ENCODE results near the gene PDIA5.

PDIA5 gene

GRCh38 chr3:123025642-123026521 lies 40.9 kb upstream of the PDIA5 start:
- TF ChIP-seq FOXP2 (optimal IDR thresholded peaks at IDR 0.05; ENCODE audit: borderline replicate concordance, extremely low read depth, extremely low read length, insufficient read depth) (no peak), REST (IDR thresholded peaks at IDR 0.05; ENCODE audit: insufficient read depth in 1 of 2, low read depth in 2 of 2, low read length in 2 of 2) (no peak), SIN3A (IDR thresholded peaks at IDR 0.05; ENCODE audit: borderline replicate concordance, insufficient read depth, low read length) (no peak), POLR2AphosphoS5 (IDR thresholded peaks at IDR 0.05; ENCODE audit: low read depth, low read length) (no peak), TAF1 (IDR thresholded peaks at IDR 0.05; ENCODE audit: borderline replicate concordance, insufficient read depth, low read length) (no peak)

DNA sequence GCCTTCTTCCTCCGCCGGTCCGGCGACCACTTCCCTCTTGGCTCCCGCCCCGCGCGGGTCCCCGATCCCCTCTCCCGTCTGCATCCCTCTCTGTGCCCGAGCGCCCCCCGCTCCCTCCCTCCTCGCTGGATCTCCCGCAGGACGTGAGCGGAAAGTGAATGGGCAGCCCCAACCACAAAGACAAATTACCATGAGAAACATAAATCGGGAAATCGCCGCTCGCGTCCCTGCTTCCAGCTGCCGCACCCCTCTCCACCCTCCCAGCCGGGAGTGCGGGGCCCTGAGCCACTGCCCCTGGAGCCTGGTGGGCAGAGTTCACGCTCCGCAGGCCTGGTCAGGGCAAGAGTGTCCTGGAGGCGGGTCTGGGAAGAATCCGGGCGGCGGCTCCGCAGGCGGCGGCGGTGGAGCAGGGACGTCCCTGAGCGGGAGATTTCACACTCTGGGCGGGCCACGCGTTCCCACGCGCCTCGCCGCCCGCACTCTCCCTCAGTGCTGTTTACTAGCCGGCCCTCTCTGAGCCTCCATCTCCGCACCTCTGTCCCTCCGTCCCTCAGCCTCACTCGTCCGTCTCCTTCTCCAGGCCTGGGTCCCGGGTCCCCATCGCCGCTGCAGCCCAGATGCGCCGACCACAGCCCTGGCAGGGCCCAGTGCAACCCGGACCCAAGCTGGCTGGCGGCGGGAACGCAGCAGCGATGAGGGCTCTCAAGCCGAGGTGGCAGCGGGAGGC lies 40.1 kb upstream of the PDIA5 start:
- TF ChIP-seq TAF1 (IDR thresholded peaks at IDR 0.05; ENCODE audit: borderline replicate concordance, insufficient read depth, low read length) (no peak), POLR2AphosphoS5 (IDR thresholded peaks at IDR 0.05; ENCODE audit: low read depth, low read length) (no peak), REST (IDR thresholded peaks at IDR 0.05; ENCODE audit: insufficient read depth in 1 of 2, low read depth in 2 of 2, low read length in 2 of 2) (no peak), FOXP2 (optimal IDR thresholded peaks at IDR 0.05; ENCODE audit: borderline replicate concordance, extremely low read depth, extremely low read length, insufficient read depth) (no peak), SIN3A (IDR thresholded peaks at IDR 0.05; ENCODE audit: borderline replicate concordance, insufficient read depth, low read length) (no peak)

DNA sequence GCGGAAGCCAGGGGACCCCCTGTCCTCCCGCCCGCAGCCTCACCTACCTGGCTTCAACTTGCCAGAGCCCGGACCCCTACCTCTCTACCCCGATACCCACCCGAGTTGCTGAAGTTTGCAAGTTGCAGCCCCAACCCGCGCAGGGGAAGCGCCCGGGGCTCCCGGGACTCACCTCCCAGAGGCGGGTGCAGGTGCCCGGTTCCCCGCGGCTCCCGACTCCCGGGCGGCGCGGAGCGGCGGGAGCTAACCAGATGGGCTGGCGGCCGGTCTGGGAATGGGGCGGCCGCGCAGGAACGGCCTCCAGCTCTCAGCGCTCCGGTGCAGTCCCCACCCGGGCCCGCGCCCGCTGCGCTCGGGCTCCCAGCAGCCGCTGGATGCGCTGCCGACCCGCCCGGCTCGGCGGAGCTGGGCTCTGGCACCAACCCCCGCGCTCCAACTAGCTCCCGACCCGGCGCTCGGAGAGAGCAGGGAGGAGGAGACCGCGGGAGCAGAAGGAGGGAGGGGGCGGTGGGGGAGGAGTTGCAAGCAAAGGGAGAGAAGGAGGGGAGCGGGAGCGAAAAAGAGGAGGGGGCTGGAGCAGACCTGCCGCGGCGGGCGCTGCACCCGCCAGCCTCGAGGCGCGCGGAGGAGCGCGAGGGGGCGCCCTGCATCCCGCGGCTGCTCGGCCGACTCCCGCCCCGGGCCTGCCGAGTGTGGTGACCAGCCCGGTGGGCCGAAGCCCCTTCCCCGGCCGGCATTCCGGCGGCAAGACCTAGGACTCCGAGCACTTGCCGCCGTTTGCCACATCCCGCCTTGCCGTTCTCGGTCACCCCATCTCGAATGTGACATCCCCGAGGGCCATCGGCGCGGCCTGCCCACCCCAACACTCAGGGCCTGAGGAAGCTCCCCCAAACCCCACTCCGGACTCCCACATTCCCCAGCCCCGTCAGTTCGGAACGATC lies 39.3 kb upstream of the PDIA5 start, which contains the start of gene SEMA5B:
Gene SEMA5B (minus strand): TSS at position 472 of the 941 bp plus-strand sequence. CDS start 66,500 bp downstream, outside the sequence.
- TF ChIP-seq SIN3A (IDR thresholded peaks at IDR 0.05; ENCODE audit: borderline replicate concordance, insufficient read depth, low read length) = no peak
- TF ChIP-seq POLR2AphosphoS5 (IDR thresholded peaks at IDR 0.05; ENCODE audit: low read depth, low read length) = no peak
- TF ChIP-seq FOXP2 (optimal IDR thresholded peaks at IDR 0.05; ENCODE audit: borderline replicate concordance, extremely low read depth, extremely low read length, insufficient read depth) = no peak
- TF ChIP-seq REST (IDR thresholded peaks at IDR 0.05; ENCODE audit: insufficient read depth in 1 of 2, low read depth in 2 of 2, low read length in 2 of 2) = no peak
- TF ChIP-seq TAF1 (IDR thresholded peaks at IDR 0.05; ENCODE audit: borderline replicate concordance, insufficient read depth, low read length) = no peak

GRCh38 chr3:123028233-123028828 lies 38.5 kb upstream of the PDIA5 start:
- TF ChIP-seq REST (IDR thresholded peaks at IDR 0.05; ENCODE audit: insufficient read depth in 1 of 2, low read depth in 2 of 2, low read length in 2 of 2) (no peak), POLR2AphosphoS5 (IDR thresholded peaks at IDR 0.05; ENCODE audit: low read depth, low read length) (no peak)
